SK-N-SH treated with all-trans-retinoic acid at 6 μM for 48 hours (cell line): ENCODE measurements around the gene RTN4RL1.

Experiments
- ATAC-seq: fragments of 200-7000 bp; cut with Tn5 transposase; 3 replicates; pipeline ENCODE4 v1.9.1; 2020; ENCODE audit warnings: mild to moderate bottlenecking, moderate library complexity
- ARNTL ChIP-seq: fragments of 450-650 bp; formaldehyde crosslinking; IDR thresholded peaks from 2 replicates; pipeline ENCODE4 v1.5.0; 2020; ENCODE audit warnings: low read depth, mild to moderate bottlenecking, moderate library complexity, borderline replicate concordance
- BACH2 ChIP-seq: fragments of 250-450 bp; sonication (Bioruptor Pico); IDR thresholded peaks from 2 replicates; pipeline ENCODE4 v1.9.0; 2021; ENCODE audit warnings: mild to moderate bottlenecking, borderline replicate concordance
- CREB5 ChIP-seq: fragments of 250-450 bp; sonication (Bioruptor Pico); IDR thresholded peaks from 2 replicates; pipeline ENCODE4 v1.5.1; 2020; ENCODE audit warnings: low read depth, mild to moderate bottlenecking, moderate library complexity
- CSDC2 ChIP-seq: fragments of 250-450 bp; sonication (Bioruptor Pico); IDR thresholded peaks from 2 replicates; pipeline ENCODE4 v1.5.0; 2020; ENCODE audit warnings: mild to moderate bottlenecking, moderate library complexity
- CSRNP3 ChIP-seq: fragments of 250-450 bp; sonication (Bioruptor Pico); IDR thresholded peaks from 2 replicates; pipeline ENCODE4 v1.5.1; 2021; ENCODE audit warnings: mild to moderate bottlenecking, moderate library complexity
- ESRRG ChIP-seq: fragments of 250-450 bp; sonication (Bioruptor Pico); IDR thresholded peaks from 2 replicates; pipeline ENCODE4 v1.6.1; 2021; ENCODE audit warnings: mild to moderate bottlenecking
- GLIS3 ChIP-seq: fragments of 250-450 bp; sonication (Bioruptor Pico); IDR thresholded peaks from 2 replicates; pipeline ENCODE4 v1.5.0; 2020; ENCODE audit warnings: mild to moderate bottlenecking, moderate library complexity
- ISL1 ChIP-seq: fragments of 250-450 bp; sonication (Bioruptor Pico); IDR thresholded peaks from 2 replicates; pipeline ENCODE4 v2.1.2; 2022; ENCODE audit warnings: mild to moderate bottlenecking, moderate library complexity
- OSR1 ChIP-seq: fragments of 250-450 bp; sonication (Bioruptor Pico); IDR thresholded peaks from 2 replicates; pipeline ENCODE4 v1.8.0; 2022; ENCODE audit warnings: moderate library complexity, mild to moderate bottlenecking, inconsistent platforms
- PATZ1 ChIP-seq: fragments of 250-450 bp; sonication (Bioruptor Pico); IDR thresholded peaks from 2 replicates; pipeline ENCODE4 v1.8.0; 2020; ENCODE audit warnings: mild to moderate bottlenecking, moderate library complexity, borderline replicate concordance
- POU6F1 ChIP-seq: fragments of 250-450 bp; sonication (Bioruptor Pico); IDR thresholded peaks from 2 replicates; pipeline ENCODE4 v1.8.0; 2021; ENCODE audit warnings: low read depth, mild to moderate bottlenecking, moderate library complexity, borderline replicate concordance
- PPARA ChIP-seq: fragments of 250-450 bp; sonication (Bioruptor Pico); IDR thresholded peaks from 2 replicates; pipeline ENCODE4 v1.5.0; 2020; ENCODE audit warnings: mild to moderate bottlenecking, borderline replicate concordance
- RARB ChIP-seq: fragments of 250-450 bp; sonication (Bioruptor Pico); IDR thresholded peaks from 2 replicates; pipeline ENCODE4 v1.8.0; 2021; ENCODE audit warnings: mild to moderate bottlenecking, moderate library complexity
- SNAI2 ChIP-seq: fragments of 250-450 bp; sonication (Bioruptor Pico); IDR thresholded peaks from 2 replicates; pipeline ENCODE4 v1.5.0; 2020; ENCODE audit warnings: mild to moderate bottlenecking, moderate library complexity
- TCF4 ChIP-seq: fragments of 250-450 bp; sonication (Bioruptor Pico); IDR thresholded peaks from 2 replicates; pipeline ENCODE4 v1.8.0; 2021; ENCODE audit warnings: mild to moderate bottlenecking, moderate library complexity, borderline replicate concordance
- TOX ChIP-seq: fragments of 250-450 bp; sonication (Bioruptor Pico); IDR thresholded peaks from 2 replicates; pipeline ENCODE4 v1.8.0; 2021; ENCODE audit warnings: mild to moderate bottlenecking, moderate library complexity, borderline replicate concordance
- ZC3H10 ChIP-seq: fragments of 250-450 bp; sonication (Bioruptor Pico); IDR thresholded peaks from 2 replicates; pipeline ENCODE4 v1.5.1; 2021; ENCODE audit warnings: mild to moderate bottlenecking, moderate library complexity
- ZFP3 ChIP-seq: fragments of 250-450 bp; sonication (Bioruptor Pico); IDR thresholded peaks from 2 replicates; pipeline ENCODE4 v1.5.0; 2020; ENCODE audit warnings: mild to moderate bottlenecking, moderate library complexity
- ZFP30 ChIP-seq: fragments of 450-650 bp; formaldehyde crosslinking; IDR thresholded peaks from 2 replicates; pipeline ENCODE4 v1.5.0; 2022; ENCODE audit warnings: mild to moderate bottlenecking, moderate library complexity
- ZNF565 ChIP-seq: fragments of 450-650 bp; formaldehyde crosslinking; conservative IDR thresholded peaks from 2 replicates; pipeline ENCODE4 v1.5.0; 2020; ENCODE audit warnings: low read depth, mild to moderate bottlenecking, moderate library complexity
- ZNF70 ChIP-seq: fragments of 450-650 bp; formaldehyde crosslinking; IDR thresholded peaks from 2 replicates; pipeline ENCODE4 v1.5.0; 2020; ENCODE audit warnings: mild to moderate bottlenecking, moderate library complexity
- ZNF8 ChIP-seq: fragments of 450-650 bp; formaldehyde crosslinking; IDR thresholded peaks from 2 replicates; pipeline ENCODE4 v1.5.0; 2020; ENCODE audit warnings: mild to moderate bottlenecking, moderate library complexity

The RTN4RL1 gene

GRCh38 chr17:2008332-2009126, 16.6 kb downstream of the RTN4RL1 start:
- no peak for ATAC-seq
- TF ChIP-seq ESRRG (CRISPR knock-in tag) (no peak), PATZ1 (no peak), ZNF565 (CRISPR knock-in tag) (no peak), CSRNP3 (CRISPR knock-in tag) (no peak), ZFP30 (CRISPR knock-in tag) (no peak), ZFP3 (CRISPR knock-in tag) (no peak), OSR1 (no peak), CSDC2 (CRISPR knock-in tag) (no peak), CREB5 (no peak), TOX (CRISPR knock-in tag) (no peak), ARNTL (CRISPR knock-in tag) (no peak), BACH2 (CRISPR knock-in tag) (no peak), ZNF70 (CRISPR knock-in tag) (no peak), PPARA (CRISPR knock-in tag) (no peak), GLIS3 (CRISPR knock-in tag) (no peak), SNAI2 (no peak), ZNF8 (CRISPR knock-in tag) (no peak), POU6F1 (CRISPR knock-in tag) (no peak)

- TF ChIP-seq ZC3H10 (CRISPR knock-in tag), result no peak
- TF ChIP-seq ZNF565 (CRISPR knock-in tag), result no peak
- no peak for TF ChIP-seq PPARA (CRISPR knock-in tag)
- TF ChIP-seq RARB (CRISPR knock-in tag), result no peak
- no peak for TF ChIP-seq SNAI2
- TF ChIP-seq TCF4 (CRISPR knock-in tag), result no peak
- TF ChIP-seq ARNTL (CRISPR knock-in tag), result no peak
- no peak for TF ChIP-seq POU6F1 (CRISPR knock-in tag)
- no peak for TF ChIP-seq ZFP3 (CRISPR knock-in tag)
- no peak; the same call in 2 of the 3 replicates for ATAC-seq
These were observed 20.6 kb downstream of the RTN4RL1 start for GRCh38 chr17:2004435-2004952.

GRCh38 chr17:2003525-2003924, 21.6 kb downstream of the RTN4RL1 start:
- ATAC-seq, result no peak
- no peak for TF ChIP-seq ZNF565 (CRISPR knock-in tag)
- TF ChIP-seq ZNF70 (CRISPR knock-in tag), result no peak
- TF ChIP-seq POU6F1 (CRISPR knock-in tag), result no peak
- no peak for TF ChIP-seq ISL1 (CRISPR knock-in tag)
- TF ChIP-seq PPARA (CRISPR knock-in tag), result no peak
- TF ChIP-seq ZNF8 (CRISPR knock-in tag), result no peak
- TF ChIP-seq ESRRG (CRISPR knock-in tag), result no peak
- TF ChIP-seq CSDC2 (CRISPR knock-in tag), result no peak
- no peak for TF ChIP-seq BACH2 (CRISPR knock-in tag)
- TF ChIP-seq OSR1, result no peak
- no peak for TF ChIP-seq TOX (CRISPR knock-in tag)
